ENCODE results near the gene PFKP.

The PFKP gene

GRCh38 chr10:3119796-3120459 lies 52.6 kb downstream of the PFKP start:
- TF ChIP-seq CTCF (IDR thresholded peaks at IDR 0.05; ENCODE audit: low read length, missing control alignments) = peak; percentile 43
- DNase-seq (ENCODE audit: low read depth) = peak; percentile 28
- no peak overlapping the region for H3K4me3 ChIP-seq (replicated peaks; ENCODE audit: low read depth, low read length)

GRCh38 chr10:3122034-3122433 lies 54.7 kb downstream of the PFKP start:
- no peak for DNase-seq (ENCODE audit: low read depth)
- H3K4me3 ChIP-seq (replicated peaks; ENCODE audit: low read depth, low read length) = no peak overlapping the region
- no peak for TF ChIP-seq CTCF (IDR thresholded peaks at IDR 0.05; ENCODE audit: low read length, missing control alignments)

GRCh38 chr10:3122486-3123205 lies 55.3 kb downstream of the PFKP start:
- DNase-seq (ENCODE audit: low read depth) = no peak
- TF ChIP-seq CTCF (IDR thresholded peaks at IDR 0.05; ENCODE audit: low read length, missing control alignments) = no peak
- H3K4me3 ChIP-seq (replicated peaks; ENCODE audit: low read depth, low read length) = no peak overlapping the region

GRCh38 chr10:3123571-3124411 lies 56.4 kb downstream of the PFKP start:
- DNase-seq (ENCODE audit: low read depth) = no peak
- TF ChIP-seq CTCF (IDR thresholded peaks at IDR 0.05; ENCODE audit: low read length, missing control alignments) = no peak
- no peak overlapping the region for H3K4me3 ChIP-seq (replicated peaks; ENCODE audit: low read depth, low read length)

GRCh38 chr10:3124412-3125175 lies 57.2 kb downstream of the PFKP start:
- H3K4me3 ChIP-seq (replicated peaks; ENCODE audit: low read depth, low read length) = no peak overlapping the region
- no peak for DNase-seq (ENCODE audit: low read depth)
- TF ChIP-seq CTCF (IDR thresholded peaks at IDR 0.05; ENCODE audit: low read length, missing control alignments) = no peak

GRCh38 chr10:3125527-3126170 lies 58.3 kb downstream of the PFKP start:
- DNase-seq (ENCODE audit: low read depth) = no peak
- no peak overlapping the region for H3K4me3 ChIP-seq (replicated peaks; ENCODE audit: low read depth, low read length)
- no peak for TF ChIP-seq CTCF (IDR thresholded peaks at IDR 0.05; ENCODE audit: low read length, missing control alignments)
